HepG2 (cell line): ENCODE measurements around the gene M1AP. TPM values are rescaled to one million over a fixed set of nuclear protein-coding genes. Genes with fewer than 3 reads are reported as not detected.

Experiments
- HMG20B ChIP-seq: conservative IDR thresholded peaks from 2 replicates; pipeline ENCODE4 v1.6.1; 2016; ENCODE audit warnings: missing genetic modification reagents, missing compliant biosample characterization
- NFKB2 ChIP-seq: sonication (generic); formaldehyde crosslinking; IDR thresholded peaks from 2 replicates; pipeline ENCODE4 v1.4.0; 2020; ENCODE audit warnings: missing genetic modification reagents, borderline replicate concordance
- POLR2AphosphoS2 ChIP-seq: IDR thresholded peaks from 2 replicates; pipeline ENCODE4 v1.6.1; 2011; ENCODE audit warnings: low read depth, low read length, improper control_type of control experiment
- PRDM10 ChIP-seq: sonication (generic); formaldehyde crosslinking; IDR thresholded peaks from 2 replicates; pipeline ENCODE4 v1.4.0; 2020; ENCODE audit warnings: low read depth, missing genetic modification reagents
- RARG ChIP-seq: sonication (generic); formaldehyde crosslinking; IDR thresholded peaks from 2 replicates; pipeline ENCODE4 v1.4.0; 2020; ENCODE audit warnings: low read depth, mild to moderate bottlenecking, missing genetic modification reagents
- SRSF4 ChIP-seq: fragments of 200-400 bp; formaldehyde crosslinking; IDR thresholded peaks from one replicate; pipeline ENCODE4 v1.6.1; 2018; ENCODE audit warnings: mild to moderate bottlenecking, low read depth, low read length, moderate library complexity; ENCODE audit not compliant: poor library complexity, severe bottlenecking
- U2AF2 ChIP-seq: fragments of 200-400 bp; formaldehyde crosslinking; IDR thresholded peaks from 2 replicates; pipeline ENCODE4 v1.6.1; 2017; ENCODE audit warnings: low read depth, mild to moderate bottlenecking, low read length
- ZBTB21 ChIP-seq: sonication (generic); formaldehyde crosslinking; IDR thresholded peaks from 2 replicates; pipeline ENCODE4 v1.4.0; 2020; ENCODE audit warnings: missing genetic modification reagents
- ZBTB4 ChIP-seq: sonication (generic); formaldehyde crosslinking; IDR thresholded peaks from 2 replicates; pipeline ENCODE4 v1.4.0; 2020; ENCODE audit warnings: missing genetic modification reagents, mild to moderate bottlenecking, borderline replicate concordance
- ZBTB7B ChIP-seq: sonication (generic); formaldehyde crosslinking; IDR thresholded peaks from 2 replicates; pipeline ENCODE4 v1.4.0; 2020; ENCODE audit warnings: missing genetic modification reagents
- ZNF207 ChIP-seq: fragments of 450-650 bp; IDR thresholded peaks from 2 replicates; pipeline ENCODE4 v1.6.1; 2016; ENCODE audit warnings: antibody characterized with exemption, borderline replicate concordance
- ZNF329 ChIP-seq: sonication (generic); formaldehyde crosslinking; IDR thresholded peaks from 2 replicates; pipeline ENCODE4 v1.9.0; 2021; ENCODE audit warnings: low read depth, mild to moderate bottlenecking, missing genetic modification reagents
- ZNF337 ChIP-seq: sonication (generic); formaldehyde crosslinking; IDR thresholded peaks from 2 replicates; pipeline ENCODE4 v1.5.1; 2020; ENCODE audit warnings: missing genetic modification reagents, low read depth, mild to moderate bottlenecking, borderline replicate concordance
- ZNF503 ChIP-seq: sonication (generic); formaldehyde crosslinking; IDR thresholded peaks from 2 replicates; pipeline ENCODE4 v1.4.0; 2020; ENCODE audit warnings: missing genetic modification reagents
- ZNF530 ChIP-seq: sonication (generic); formaldehyde crosslinking; IDR thresholded peaks from 2 replicates; pipeline ENCODE4 v1.5.0; 2020; ENCODE audit warnings: low read depth, mild to moderate bottlenecking, missing genetic modification reagents
- ZNF710 ChIP-seq: sonication (generic); formaldehyde crosslinking; IDR thresholded peaks from 2 replicates; pipeline ENCODE4 v1.5.0; 2020; ENCODE audit warnings: mild to moderate bottlenecking, missing genetic modification reagents, borderline replicate concordance
- ZNF83 ChIP-seq: sonication (generic); formaldehyde crosslinking; IDR thresholded peaks from 2 replicates; pipeline ENCODE4 v1.4.0; 2020; ENCODE audit warnings: missing genetic modification reagents, mild to moderate bottlenecking, borderline replicate concordance
- polyA plus RNA-seq, 8 experiments: library from polyadenylated mRNA; depleted of rRNA in 3 of 8; stranded (reverse) in 7 of 8; unstranded in 1 of 8; fragments of >200 nt; fragmentation: Illumina TruSeq in 4 of 8; extraction: Trizol in 4 of 8; gene quantifications; 2 replicates each; pipeline versions ENCODE4 v1.2.1 to v1.2.3, GENCODE V29; 2011 to 2016; ENCODE audit warnings: low read depth in 4 of 8, missing spikeins in 1 of 8, mixed read lengths in 1 of 8; ENCODE audit not compliant: insufficient read depth in 1 of 8
- total RNA-seq, 5 experiments: library from RNA; depleted of rRNA; stranded (reverse); fragments of >200 nt; fragmentation: Illumina TruSeq; extraction: Trizol; gene quantifications; 2 replicates each; pipeline ENCODE4 v1.2.3, GENCODE V29; 2016; ENCODE audit warnings: low read depth in 1 of 5

The M1AP gene
- total and polyA plus RNA-seq, 2 of the 13 experiments (the other 11 are each of a cell fraction or from before 2014, with no cell fraction given), result not detected

GRCh38 chr2:74512744-74513604, 135.2 kb downstream of the M1AP start (continued):
- TF ChIP-seq PRDM10, result no peak
- TF ChIP-seq U2AF2, result no peak
- 0 out of 2 replicates have a peak, but pooled peaks have one; percentile 8 for TF ChIP-seq HMG20B (CRISPR knock-in tag)
- TF ChIP-seq ZNF710, result no peak
- no peak for TF ChIP-seq ZNF207
- TF ChIP-seq ZNF83 (CRISPR knock-in tag), result no peak
- TF ChIP-seq ZBTB7B, result peak; percentile 90
- no peak for TF ChIP-seq RARG (CRISPR knock-in tag)
- no peak for TF ChIP-seq ZNF503 (CRISPR knock-in tag)
- no peak for TF ChIP-seq SRSF4
- no peak for TF ChIP-seq NFKB2 (CRISPR knock-in tag)
- no peak for TF ChIP-seq ZNF530 (CRISPR knock-in tag)
- no peak for TF ChIP-seq POLR2AphosphoS2
- peak; percentile 25; the same call in 1 of the 2 replicates for TF ChIP-seq ZBTB4 (CRISPR knock-in tag)
- no peak for TF ChIP-seq ZNF337 (CRISPR knock-in tag)
- no peak for TF ChIP-seq ZNF329 (CRISPR knock-in tag)
- no peak for TF ChIP-seq ZBTB21 (CRISPR knock-in tag)
